Mesodermal cell (in vitro differentiated cells): Measurements from ENCODE around the gene CPZ.
"Not testable (repeated sequence)": the region's sequence is repeated elsewhere in the genome, so short reads cannot be mapped to it uniquely, and the experiment has no call there.

ENCODE experiments used
- H3K27ac ChIP-seq: 2 replicates; pipeline ENCODE4 v1.7.0; 2013; ENCODE audit warnings: mild to moderate bottlenecking, low read depth, low read length, moderate library complexity; ENCODE audit not compliant: severe bottlenecking
- H3K36me3 ChIP-seq: 2 replicates; pipeline ENCODE4 v1.7.1; 2013; ENCODE audit warnings: mild to moderate bottlenecking, low read length, moderate library complexity; ENCODE audit not compliant: control insufficient read depth, insufficient read depth
- H3K4me1 ChIP-seq: one replicate; pipeline ENCODE4 v1.7.1; 2013; ENCODE audit warnings: mild to moderate bottlenecking, low read length; ENCODE audit not compliant: insufficient read depth, control insufficient read depth, poor library complexity, severe bottlenecking
- H3K4me3 ChIP-seq: 2 replicates; pipeline ENCODE4 v1.7.0; 2013; ENCODE audit warnings: low read length, control low read depth, mild to moderate bottlenecking; ENCODE audit not compliant: insufficient read depth, poor library complexity, severe bottlenecking; ENCODE audit errors: extremely low read depth
- H3K9me3 ChIP-seq: 2 replicates; pipeline ENCODE4 v1.7.1; 2013; ENCODE audit warnings: mild to moderate bottlenecking, low read length, moderate library complexity; ENCODE audit not compliant: control insufficient read depth
- WGBS, 2 experiments: methylation state at CpG; one replicate each; pipeline ENCODE4 v1.1.5; 2013; ENCODE audit warnings: missing lambda C conversion rate in 2 of 2; ENCODE audit not compliant: insufficient coverage in 2 of 2; 5-methylcytosine and 5-hydroxymethylcytosine counted together

CPZ gene

DNA sequence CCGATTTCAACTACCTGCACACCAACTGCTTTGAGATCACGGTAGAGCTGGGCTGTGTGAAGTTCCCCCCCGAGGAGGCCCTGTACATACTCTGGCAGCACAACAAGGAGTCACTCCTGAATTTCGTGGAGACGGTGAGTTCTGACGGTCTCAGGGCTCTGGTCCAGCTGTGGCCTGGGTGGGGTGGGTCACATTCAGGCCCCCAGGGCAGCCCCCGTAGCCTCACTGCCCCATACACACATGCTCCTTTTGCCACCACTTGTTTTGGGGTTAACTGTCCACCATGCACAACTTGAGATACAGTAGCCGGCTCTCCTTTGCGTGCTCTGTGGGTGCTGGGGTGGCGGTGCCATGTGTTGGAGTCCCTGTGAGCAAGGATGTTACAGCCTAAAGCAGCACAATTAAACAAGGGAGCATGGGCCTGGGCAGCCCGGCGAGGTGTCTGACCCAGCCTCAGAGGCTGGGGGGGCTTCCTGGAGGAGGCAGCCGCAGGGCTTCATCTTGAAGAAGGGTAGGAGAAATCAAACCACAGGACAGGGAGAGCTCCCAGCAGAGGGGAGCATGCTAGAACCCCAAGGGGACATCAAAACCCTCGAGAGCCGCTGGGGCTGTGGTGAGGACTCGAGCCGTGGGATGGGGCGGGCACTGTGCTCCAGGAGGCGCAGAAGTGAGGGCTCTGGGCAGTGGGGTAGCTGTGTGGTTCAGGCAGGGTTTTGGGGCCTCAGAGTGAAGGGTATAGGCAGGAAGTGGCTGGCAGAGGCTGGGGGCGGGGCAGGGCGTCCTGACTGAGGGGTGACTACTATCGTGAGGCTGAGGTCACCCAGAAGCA, 22.0 kb downstream of the CPZ start:
- Histone ChIP-seq H3K4me1 (no peaks in the 10 kb centered on the region), H3K9me3 (no peaks in the 10 kb centered on the region), H3K4me3 (no peak overlapping the region), H3K27ac (no peak overlapping the region), H3K36me3 (no peaks in the 10 kb centered on the region)
- WGBS, 2 experiments, result 86 to 90% methylated on average over 19 of the region's 22 CpGs

DNA sequence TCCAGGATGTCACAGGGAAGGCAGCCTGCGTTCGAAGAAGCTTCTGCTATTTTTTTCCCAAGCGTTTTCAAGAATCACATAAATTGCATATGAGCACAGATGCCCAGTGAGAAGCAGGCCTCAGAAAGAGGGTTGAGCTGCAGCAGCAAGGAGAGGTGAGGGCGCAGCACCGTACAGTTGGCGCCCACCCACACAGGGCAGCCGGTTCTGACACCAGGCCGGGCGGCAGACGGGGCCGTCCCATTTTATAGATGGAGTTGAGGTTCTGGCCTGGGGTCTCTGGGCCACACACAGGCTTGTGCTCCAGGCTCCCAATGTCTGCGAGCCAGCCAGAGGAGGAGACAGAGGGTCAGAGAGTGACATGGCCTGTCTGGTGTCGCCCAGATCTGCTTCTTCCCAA, 22.8 kb downstream of the CPZ start:
- WGBS, 2 experiments, result 83 to 84% methylated on average over 10 to 11 of the region's 13 CpGs
- Histone ChIP-seq H3K36me3 (no peaks in the 10 kb centered on the region), H3K4me3 (no peak overlapping the region), H3K27ac (no peak overlapping the region), H3K4me1 (no peaks in the 10 kb centered on the region), H3K9me3 (no peaks in the 10 kb centered on the region)

DNA sequence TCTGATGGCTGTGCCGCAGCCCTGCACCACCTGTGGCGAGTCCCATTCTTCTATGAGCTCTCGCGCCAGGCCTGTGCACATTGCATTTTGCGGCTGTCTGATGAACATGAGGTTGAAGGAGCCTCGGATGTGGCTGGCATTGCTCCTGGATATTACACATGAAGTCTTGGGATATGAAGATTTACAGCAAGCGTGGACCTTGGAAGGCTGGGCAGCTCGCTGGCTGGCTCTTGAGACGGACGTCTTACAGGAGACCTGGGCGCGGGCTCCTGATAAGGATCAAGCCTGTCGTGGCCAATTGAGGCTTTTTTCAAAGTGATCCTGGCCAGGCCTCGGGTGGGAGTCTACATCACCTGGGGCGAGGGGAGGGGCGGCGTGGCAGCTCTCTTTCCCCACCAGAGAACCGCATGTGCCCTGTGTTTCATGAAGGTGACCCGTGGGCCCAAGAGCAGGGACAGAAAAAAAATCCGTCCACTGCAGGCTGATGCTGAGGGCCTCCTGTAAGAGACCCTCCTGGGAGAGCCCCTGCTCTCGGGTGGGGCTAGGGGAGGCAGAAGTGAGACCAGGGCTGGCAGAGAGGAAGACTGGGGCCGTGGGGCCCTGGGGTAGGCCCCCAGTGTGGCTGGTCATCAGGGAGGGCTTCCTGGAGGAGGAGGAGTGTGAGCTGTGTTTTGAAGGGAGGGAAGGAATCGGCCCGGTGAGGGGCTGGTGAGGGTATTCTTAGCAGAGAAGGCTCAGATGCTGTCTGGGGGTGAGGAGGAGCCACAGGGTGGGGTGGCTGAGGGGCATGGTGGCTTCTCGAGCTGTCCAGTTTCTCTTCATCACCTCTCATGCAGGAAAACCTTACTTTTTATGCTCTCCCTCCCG, 23.6 kb downstream of the CPZ start:
- no peak overlapping the region for H3K4me3 ChIP-seq
- no peaks in the 10 kb centered on the region for H3K4me1 ChIP-seq
- H3K27ac ChIP-seq, result no peak overlapping the region
- no peaks in the 10 kb centered on the region for H3K36me3 ChIP-seq
- H3K9me3 ChIP-seq, result no peaks in the 10 kb centered on the region
- WGBS, 2 experiments, result 88 to 90% methylated on average over 25 to 26 of the region's 26 CpGs

DNA sequence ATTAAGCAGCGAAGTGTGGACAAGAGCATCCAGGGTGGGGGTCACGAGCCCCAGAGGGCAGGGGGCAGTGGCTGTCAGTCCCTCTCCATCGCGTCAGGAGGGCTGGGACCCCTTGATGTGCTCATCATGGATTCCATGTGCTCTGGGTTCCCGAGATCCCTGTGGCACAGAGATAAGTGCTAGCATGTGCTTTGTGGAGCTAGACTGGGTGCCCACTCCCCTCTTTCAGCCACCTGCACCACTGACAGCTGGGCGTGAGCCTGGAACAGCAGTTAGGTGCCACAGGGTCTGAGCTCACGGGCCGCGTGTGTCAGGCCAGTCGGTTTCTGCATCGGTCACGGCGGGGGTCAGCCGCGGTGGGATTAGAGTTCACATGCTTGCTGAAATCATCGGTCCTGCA, 24.3 kb downstream of the CPZ start:
- whole genome bisulfite sequencing, 2 experiments, result 91 to 92% methylated on average over 13 to 16 of the region's 16 CpGs
- no peak overlapping the region for H3K27ac ChIP-seq
- no peak overlapping the region for H3K4me3 ChIP-seq
- no peaks in the 10 kb centered on the region for H3K36me3 ChIP-seq
- no peaks in the 10 kb centered on the region for H3K4me1 ChIP-seq
- H3K9me3 ChIP-seq, result no peaks in the 10 kb centered on the region

DNA sequence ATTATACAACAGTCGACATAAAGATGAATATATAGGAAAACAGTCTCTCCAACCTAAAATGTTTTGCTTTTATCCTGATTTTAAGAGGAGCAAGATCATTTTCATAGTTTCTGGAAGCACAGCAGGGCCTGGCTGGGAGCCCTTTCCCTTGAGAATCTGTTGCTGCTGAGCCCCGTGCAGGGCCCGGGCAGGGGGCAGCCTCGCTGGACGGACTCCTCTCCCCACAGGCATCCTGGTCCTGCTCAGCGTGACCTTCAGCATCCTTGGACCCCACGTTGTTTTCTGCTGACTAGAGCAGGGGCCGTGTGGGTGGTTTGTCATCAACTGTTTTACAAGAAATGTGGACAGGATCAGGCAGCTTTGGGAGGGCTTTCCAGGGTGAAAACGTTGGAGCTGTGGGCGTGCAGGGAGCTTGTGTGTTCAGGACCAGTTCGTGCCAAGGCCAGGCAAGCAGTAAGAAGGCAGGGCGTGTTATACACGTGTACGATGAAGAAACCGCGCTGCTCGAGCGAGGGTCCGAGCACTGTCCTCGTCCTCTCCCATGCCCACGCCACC, 25.0 kb downstream of the CPZ start:
- H3K4me1 ChIP-seq, result no peaks in the 10 kb centered on the region
- no peaks in the 10 kb centered on the region for H3K36me3 ChIP-seq
- 88 to 93% methylated on average over 16 to 19 of the region's 21 CpGs for WGBS, 2 experiments
- H3K27ac ChIP-seq, result no peak overlapping the region
- H3K9me3 ChIP-seq, result no peaks in the 10 kb centered on the region
- no peak overlapping the region for H3K4me3 ChIP-seq

DNA sequence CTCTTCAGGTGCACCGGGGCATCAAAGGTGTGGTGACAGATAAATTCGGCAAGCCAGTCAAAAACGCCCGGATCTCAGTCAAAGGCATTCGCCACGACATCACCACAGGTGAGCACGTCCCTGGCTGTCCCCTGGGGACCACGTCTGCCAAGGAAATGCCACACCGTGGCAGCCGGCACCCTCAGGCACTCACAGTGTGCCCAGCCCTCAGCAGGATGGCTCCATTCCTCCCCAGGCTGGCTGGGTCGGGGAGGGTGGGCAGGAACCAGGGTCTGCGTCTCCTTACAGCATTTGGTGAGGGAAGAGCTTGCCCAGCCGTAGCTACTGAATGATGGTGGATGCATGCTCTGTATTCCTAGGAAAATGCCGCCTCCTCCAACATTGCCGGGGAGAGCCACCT, 25.9 kb downstream of the CPZ start:
- H3K4me1 ChIP-seq, result no peaks in the 10 kb centered on the region
- H3K9me3 ChIP-seq, result no peaks in the 10 kb centered on the region
- H3K27ac ChIP-seq, result no peak overlapping the region
- no peaks in the 10 kb centered on the region for H3K36me3 ChIP-seq
- WGBS, 2 experiments, result 93 to 97% methylated on average over 12 to 13 of the region's 15 CpGs
- H3K4me3 ChIP-seq, result no peak overlapping the region

- no peaks in the 10 kb centered on the region for H3K9me3 ChIP-seq
- H3K36me3 ChIP-seq, result no peaks in the 10 kb centered on the region
- no peak overlapping the region for H3K27ac ChIP-seq
- WGBS, 2 experiments, result 92 to 93% methylated on average over 21 to 23 of the region's 28 CpGs
- no peak overlapping the region for H3K4me3 ChIP-seq
- H3K4me1 ChIP-seq, result no peaks in the 10 kb centered on the region
Observed at GRCh38 chr4:8618961-8619720, 26.6 kb downstream of the CPZ start.

DNA sequence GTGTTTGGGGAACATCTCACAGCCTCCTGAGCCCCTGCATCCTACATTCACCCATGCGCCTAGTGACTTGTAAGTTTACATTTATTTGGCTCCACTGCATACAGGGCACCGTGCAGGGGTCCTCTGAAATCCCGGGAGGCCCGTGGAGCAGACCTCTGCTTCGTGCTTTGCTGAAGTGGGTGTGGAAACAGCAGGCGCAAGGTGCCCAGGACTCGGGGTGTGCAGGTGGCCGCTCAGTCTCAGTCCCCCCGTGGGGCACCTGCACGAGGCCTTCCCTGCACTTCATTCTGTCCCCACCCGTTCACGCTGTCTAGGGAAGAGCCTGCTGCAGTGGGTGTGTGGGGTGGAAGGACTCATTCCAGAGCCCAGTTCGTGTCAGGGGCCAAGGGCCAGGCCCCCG, 28.6 kb downstream of the CPZ start:
- WGBS, 2 experiments, result 100% methylated on average over 1 of the region's 14 CpGs
- H3K4me1 ChIP-seq, H3K36me3 ChIP-seq, H3K27ac ChIP-seq, H3K9me3 ChIP-seq, H3K4me3 ChIP-seq: not testable (repeated sequence)

GRCh38 chr4:8624601-8625272, 32.2 kb downstream of the CPZ start:
- H3K4me1 ChIP-seq, H3K9me3 ChIP-seq, H3K27ac ChIP-seq, H3K36me3 ChIP-seq, H3K4me3 ChIP-seq: not testable (repeated sequence)
- WGBS, 2 experiments, result no CpG with 5 or more reads among the region's 29 CpGs
